Activated T-helper 2 cell treated with anti-CD3 and anti-CD28 coated beads, Interferon-gamma antibody, Interleukin-2, Interleukin-4, amounts not matched to agents 10 μg/mL and 5 μg/mL and 100 μg/mL, durations not matched to agents 14 hours and 24 hours and 36 hours (primary cell): Measurements from ENCODE around the gene ENTPD6. TPM values are rescaled to one million over a fixed set of nuclear protein-coding genes. Genes with fewer than 3 reads are reported as not detected.
"Not testable (repeated sequence)": the region's sequence is repeated elsewhere in the genome, so short reads cannot be mapped to it uniquely, and the experiment has no call there.

Experiments
- DNase-seq: peaks from one replicate; pipeline ENCODE4 v3.0.0; 2021; ENCODE audit warnings: low spot score
- H3K27ac Mint-ChIP-seq: one replicate; pipeline ENCODE4 v1.8.0; 2021; ENCODE audit warnings: mixed read lengths
- H3K27me3 Mint-ChIP-seq: one replicate; pipeline ENCODE4 v1.8.0; 2021; ENCODE audit warnings: low read depth, mixed read lengths
- H3K36me3 Mint-ChIP-seq: one replicate; pipeline ENCODE4 v1.8.0; 2021; ENCODE audit warnings: low read depth, mixed read lengths
- H3K4me1 Mint-ChIP-seq: one replicate; pipeline ENCODE4 v1.8.0; 2021; ENCODE audit warnings: low read depth, mixed read lengths
- H3K4me3 Mint-ChIP-seq: one replicate; pipeline ENCODE4 v1.8.0; 2021; ENCODE audit warnings: low read depth, mild to moderate bottlenecking, moderate library complexity, mixed read lengths
- H3K9me3 Mint-ChIP-seq: one replicate; pipeline ENCODE4 v1.8.0; 2021; ENCODE audit warnings: mixed read lengths
- intact Hi-C: fragments of 100-400 bp; cut with micrococcal nuclease; formaldehyde crosslinking; loops from one replicate; pipeline ENCODE4 v1.15.1; 2023
- total RNA-seq: library from RNA; stranded (reverse); gene quantifications from 2 replicates; pipeline ENCODE4 v1.2.3, GENCODE V29; 2022

ENTPD6 gene
- 48.8 and 49.1 TPM in 2 replicates for total RNA-seq

DNA sequence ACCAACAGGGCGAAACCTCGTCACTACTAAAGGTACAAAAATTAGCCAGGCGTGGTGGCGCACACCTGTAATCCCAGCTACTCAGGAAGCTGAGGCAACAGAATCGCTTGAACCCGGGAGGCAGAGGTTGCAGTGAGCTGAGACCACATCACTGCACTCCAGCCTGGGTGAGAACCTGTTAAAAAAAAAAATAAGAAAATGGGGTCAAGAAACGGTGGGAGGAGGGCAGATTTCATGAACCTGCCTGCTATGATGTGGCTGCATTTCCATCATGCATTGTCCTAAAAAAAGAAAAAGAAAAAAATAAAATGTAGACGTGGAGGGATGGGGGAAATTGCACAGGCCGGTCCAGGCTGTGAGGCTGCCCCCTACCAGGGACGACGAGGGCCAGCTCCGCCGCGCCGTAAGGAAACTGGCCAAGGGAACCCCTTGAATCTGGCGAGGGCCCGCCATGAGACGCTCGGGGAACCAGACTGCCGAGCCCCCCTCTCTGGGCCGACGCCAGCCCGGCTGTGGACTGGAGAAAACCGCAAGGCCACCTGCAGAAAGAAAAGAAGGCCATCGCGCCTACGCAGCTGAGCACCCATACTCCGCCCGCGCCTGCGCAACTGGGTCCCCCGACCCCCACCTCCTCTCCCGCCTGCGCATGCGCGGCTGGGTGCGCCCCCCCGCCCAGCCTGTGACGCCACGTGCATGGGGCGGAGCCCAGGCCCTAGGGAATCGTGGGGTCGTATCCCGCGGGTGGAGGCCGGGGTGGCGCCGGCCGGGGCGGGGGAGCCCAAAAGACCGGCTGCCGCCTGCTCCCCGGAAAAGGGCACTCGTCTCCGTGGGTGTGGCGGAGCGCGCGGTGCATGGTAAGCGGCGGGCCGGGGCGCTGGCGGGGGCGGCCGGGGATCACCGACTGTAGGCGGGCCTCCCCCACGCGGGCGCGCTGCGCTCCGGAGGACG, at the start of gene ENTPD6:
Gene ENTPD6, plus strand, starts transcription at position 699 of the 948 bp plus-strand sequence. CDS start 10,825 bp downstream, outside the sequence.
- Mint-ChIP-seq H3K27me3 (peaks cover 6% of the 10 kb centered on the region), H3K27ac (peak within 1 kb of the TSS; percentile 75), H3K9me3 (no peaks in the 10 kb centered on the region), H3K36me3 (peaks cover 23% of the 10 kb centered on the region), H3K4me1 (peaks cover 22% of the 10 kb centered on the region), H3K4me3 (peak within 1 kb of the TSS; percentile 94)
- intact Hi-C loops: loop anchor here (5.0 kb wide), 2 partner anchors 42 to 203 kb away; partner anchors contain the start of gene APMAP
- peak; percentile 88 for DNase-seq

DNA sequence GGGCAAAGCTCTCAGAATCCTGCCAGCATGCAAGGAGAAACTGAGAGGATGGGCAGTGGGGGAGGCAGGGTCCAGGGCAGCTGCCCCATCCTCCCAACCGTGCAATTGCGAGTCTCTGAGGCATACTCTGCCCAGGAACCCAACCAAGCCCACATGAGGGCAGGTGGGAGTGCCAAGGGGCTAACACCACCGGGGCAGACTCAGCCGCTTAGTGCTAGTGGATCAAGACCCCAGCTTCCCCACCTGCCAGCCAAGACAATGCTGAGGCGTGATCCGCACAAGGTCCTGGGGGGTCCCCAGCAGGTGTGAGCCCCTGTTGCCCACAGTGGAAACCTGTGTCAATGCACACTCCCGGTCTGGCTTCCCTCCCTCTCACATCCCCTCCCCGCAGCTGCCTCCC, 48.5 kb upstream of the ENTPD6 start:
- Mint-ChIP-seq H3K9me3 (no peaks in the 10 kb centered on the region), H3K4me1 (peaks cover 4% of the 10 kb centered on the region), H3K27ac (no peak overlapping the region), H3K36me3 (no peaks in the 10 kb centered on the region), H3K4me3 (no peak overlapping the region), H3K27me3 (peaks cover 28% of the 10 kb centered on the region)
- intact Hi-C loops: no loop called here
- no peak for DNase-seq

DNA sequence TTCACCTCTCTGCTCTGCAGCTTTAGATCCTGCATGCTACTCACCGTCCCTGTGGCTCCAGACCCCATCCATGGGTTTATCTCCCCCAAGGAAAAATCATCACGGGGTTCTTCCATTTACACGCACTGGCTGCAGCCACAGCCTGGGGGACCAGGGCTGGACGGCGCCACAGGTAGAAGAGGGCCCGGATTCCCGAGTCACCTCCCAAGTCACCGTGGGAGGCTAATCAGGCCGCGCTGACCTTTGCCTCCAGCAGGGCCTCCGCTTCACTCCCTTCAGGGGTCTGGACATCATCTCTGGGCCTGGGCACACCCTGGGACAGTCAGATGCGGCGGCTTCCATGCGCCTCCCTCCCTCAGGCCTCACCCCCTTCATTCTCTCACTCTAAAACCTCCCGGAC, 47.8 kb upstream of the ENTPD6 start:
- intact Hi-C loops: no loop called here
- Mint-ChIP-seq H3K4me3 (no peak overlapping the region), H3K36me3 (no peaks in the 10 kb centered on the region)

DNA sequence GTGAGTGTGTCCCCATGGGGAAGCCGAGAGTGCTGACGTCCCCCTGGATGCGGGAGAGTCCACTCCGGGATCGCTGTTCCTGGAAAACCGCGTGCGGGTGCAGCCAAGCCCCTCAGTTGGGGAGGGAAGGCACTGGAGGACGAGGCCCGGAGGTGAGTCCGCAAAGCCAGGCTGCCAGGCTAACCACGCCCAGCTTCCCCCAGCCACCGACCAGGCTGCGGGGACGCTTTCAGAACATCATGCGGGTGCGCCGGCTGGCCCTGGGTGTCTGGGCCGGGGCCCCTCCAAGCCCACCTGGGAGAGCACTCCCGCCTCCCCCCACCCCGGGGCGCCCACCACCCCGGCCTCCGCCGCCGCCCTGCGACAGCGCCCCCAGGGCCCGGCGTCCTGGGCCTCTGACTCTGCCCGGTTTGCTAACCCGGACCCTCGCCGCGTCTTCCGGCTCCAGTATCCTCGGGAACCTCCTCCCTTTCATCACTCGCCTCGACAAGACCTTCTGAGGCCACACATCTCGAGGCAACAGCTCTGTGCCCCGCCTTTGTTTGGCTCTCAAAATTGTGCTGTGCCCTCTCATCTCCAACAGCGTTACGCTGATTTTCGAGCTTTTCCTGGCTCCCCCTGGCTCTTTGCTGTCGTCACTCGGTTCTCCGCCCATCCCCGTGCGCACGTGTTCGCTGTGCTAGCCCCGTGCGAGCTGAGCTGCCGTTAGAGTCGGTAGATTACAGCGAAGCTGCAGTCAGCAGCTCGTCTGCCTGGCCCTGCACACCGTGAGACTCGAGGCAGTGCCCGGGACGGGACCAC, 47.1 kb upstream of the ENTPD6 start:
- H3K4me3 Mint-ChIP-seq: peak overlapping the region; percentile 73
- H3K4me1 Mint-ChIP-seq: peaks cover 4% of the 10 kb centered on the region
- intact Hi-C loops: no loop called here
- no peak overlapping the region for H3K27ac Mint-ChIP-seq
- peak; percentile 37 for DNase-seq
- peaks cover 26% of the 10 kb centered on the region for H3K27me3 Mint-ChIP-seq
- no peaks in the 10 kb centered on the region for H3K9me3 Mint-ChIP-seq
- no peaks in the 10 kb centered on the region for H3K36me3 Mint-ChIP-seq

More for the DNA sequence above, 47.8 kb upstream of the ENTPD6 start:
- no peaks in the 10 kb centered on the region for H3K9me3 Mint-ChIP-seq
- peaks cover 4% of the 10 kb centered on the region for H3K4me1 Mint-ChIP-seq
- peaks cover 28% of the 10 kb centered on the region for H3K27me3 Mint-ChIP-seq
- no peak for DNase-seq
- H3K27ac Mint-ChIP-seq: no peak overlapping the region

DNA sequence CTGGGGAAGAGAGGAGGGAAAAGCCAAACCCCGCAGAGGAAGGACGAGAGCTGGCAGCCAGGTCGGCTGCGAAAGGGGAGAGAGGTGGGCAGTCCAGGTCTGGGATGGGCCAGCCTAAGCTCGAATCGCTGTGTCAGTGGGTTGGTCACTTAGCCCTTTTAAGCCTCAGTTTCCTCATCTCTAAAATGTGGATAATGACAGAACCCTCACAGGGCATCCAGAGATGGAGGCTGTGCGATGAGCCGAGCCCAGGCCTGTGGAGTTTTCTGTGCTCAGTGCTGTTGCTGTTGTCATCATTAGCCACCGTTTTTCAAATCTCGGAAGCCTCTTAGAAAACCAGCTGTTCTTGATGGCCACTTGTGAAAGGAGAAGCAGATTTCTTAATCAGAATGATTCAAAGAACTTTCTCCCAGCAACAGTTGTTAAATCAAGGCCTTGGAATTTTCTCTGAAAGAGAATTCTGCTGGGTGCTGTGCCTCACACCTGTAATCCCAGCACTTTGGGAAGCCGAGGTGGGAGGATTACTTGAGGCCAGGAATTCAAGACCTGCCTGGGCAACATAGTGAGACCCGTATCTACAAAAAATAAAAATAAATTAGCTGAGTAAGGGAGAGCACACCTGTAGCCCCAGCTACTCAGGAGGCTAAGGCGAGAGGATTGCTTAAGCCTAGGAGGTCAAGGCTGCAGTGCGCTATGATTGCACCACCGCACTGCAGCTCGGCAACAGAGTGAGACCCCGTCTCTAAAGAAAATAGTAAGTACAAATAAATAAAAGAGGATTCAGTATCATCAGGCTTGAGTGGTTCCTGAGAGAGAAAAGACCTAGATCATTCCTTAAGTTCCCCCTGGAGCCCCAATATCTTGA, 46.3 kb upstream of the ENTPD6 start:
- Mint-ChIP-seq H3K36me3 (no peaks in the 10 kb centered on the region), H3K4me3 (peak overlapping the region; percentile 73), H3K9me3 (no peaks in the 10 kb centered on the region), H3K27ac (no peak overlapping the region), H3K27me3 (peaks cover 25% of the 10 kb centered on the region), H3K4me1 (peaks cover 4% of the 10 kb centered on the region)
- no peak for DNase-seq
- intact Hi-C loops: no loop called here

DNA sequence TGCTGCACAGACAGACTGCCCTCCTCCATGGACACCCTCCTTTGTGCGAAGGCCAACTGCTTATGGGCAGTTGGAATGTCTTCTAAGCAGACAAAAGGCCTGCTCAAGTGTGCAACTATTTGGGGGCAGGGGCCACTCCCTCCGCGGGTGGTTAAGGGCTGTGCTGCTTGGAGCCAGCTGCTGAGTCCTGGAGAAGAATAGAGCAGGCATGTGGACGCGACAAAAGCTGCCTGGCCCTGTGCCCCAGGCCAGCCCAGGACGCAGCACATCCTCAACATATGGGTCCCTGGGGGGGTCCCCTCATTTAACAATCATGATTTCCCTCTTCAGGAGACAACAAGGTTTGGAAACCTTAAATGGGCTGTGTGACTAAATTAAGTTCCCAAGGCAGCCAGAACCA, 45.5 kb upstream of the ENTPD6 start:
- Mint-ChIP-seq H3K27ac (no peak overlapping the region), H3K27me3 (peaks cover 20% of the 10 kb centered on the region), H3K9me3 (no peaks in the 10 kb centered on the region), H3K4me3 (no peak overlapping the region), H3K36me3 (no peaks in the 10 kb centered on the region), H3K4me1 (peaks cover 4% of the 10 kb centered on the region)
- no peak for DNase-seq
- intact Hi-C loops: no loop called here

DNA sequence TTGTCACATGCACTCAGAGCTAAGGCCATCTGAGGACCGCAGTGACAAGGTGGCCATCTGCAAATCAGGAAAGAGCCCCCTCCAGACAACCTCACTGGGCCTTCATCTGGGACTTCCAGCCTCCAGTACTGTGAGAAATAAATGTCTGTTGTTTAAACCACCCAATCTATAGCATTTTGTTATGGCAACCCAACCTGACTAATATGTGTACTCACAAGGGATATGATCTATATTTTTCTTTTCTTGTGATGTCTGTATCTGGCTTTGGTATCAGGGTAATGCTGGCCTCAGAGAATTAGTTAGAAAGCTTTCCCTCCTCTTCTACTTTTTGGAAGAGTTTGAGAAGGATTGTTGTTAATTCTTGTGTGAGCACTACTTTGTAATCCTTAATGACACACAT, 37.5 kb upstream of the ENTPD6 start:
- intact Hi-C loops: no loop called here
- no peak for DNase-seq
- no peaks in the 10 kb centered on the region for H3K36me3 Mint-ChIP-seq

DNA sequence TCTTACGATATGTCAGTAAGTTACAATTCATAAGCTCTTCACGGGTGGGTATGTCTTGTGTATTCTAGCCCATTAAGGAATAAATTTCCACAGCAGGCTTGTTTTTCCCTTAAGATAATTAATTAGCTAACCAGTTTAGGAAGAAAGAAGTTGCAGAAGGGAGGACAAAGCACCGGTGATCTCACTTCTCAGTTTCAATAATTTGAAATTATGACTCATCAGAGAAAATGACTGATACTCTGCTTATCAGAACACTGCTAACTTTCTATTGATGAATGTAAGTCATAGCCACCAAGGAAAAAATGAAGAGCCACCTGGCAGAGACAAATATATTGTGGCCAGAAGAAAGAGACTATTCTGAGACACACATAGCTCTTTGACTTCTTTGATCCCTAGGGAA, 35.0 kb upstream of the ENTPD6 start:
- peaks cover 33% of the 10 kb centered on the region for H3K4me1 Mint-ChIP-seq
- peak overlapping the region; percentile 58 for H3K27ac Mint-ChIP-seq
- peaks cover 2% of the 10 kb centered on the region for H3K27me3 Mint-ChIP-seq
- DNase-seq: no peak
- intact Hi-C loops: loop anchor here (2.0 to 5.0 kb wide), 2 partner anchors 36 to 103 kb away; partner anchors contain the start of gene ACSS1
- peaks cover 13% of the 10 kb centered on the region for H3K9me3 Mint-ChIP-seq
- H3K4me3 Mint-ChIP-seq: peak overlapping the region; percentile 11
- H3K36me3 Mint-ChIP-seq: peaks cover 3% of the 10 kb centered on the region

More for the DNA sequence above, 37.5 kb upstream of the ENTPD6 start:
- Mint-ChIP-seq H3K9me3 (peaks cover 4% of the 10 kb centered on the region), H3K27ac (no peak overlapping the region), H3K4me3 (no peak overlapping the region), H3K4me1 (peaks cover 33% of the 10 kb centered on the region), H3K27me3 (peaks cover 4% of the 10 kb centered on the region)

DNA sequence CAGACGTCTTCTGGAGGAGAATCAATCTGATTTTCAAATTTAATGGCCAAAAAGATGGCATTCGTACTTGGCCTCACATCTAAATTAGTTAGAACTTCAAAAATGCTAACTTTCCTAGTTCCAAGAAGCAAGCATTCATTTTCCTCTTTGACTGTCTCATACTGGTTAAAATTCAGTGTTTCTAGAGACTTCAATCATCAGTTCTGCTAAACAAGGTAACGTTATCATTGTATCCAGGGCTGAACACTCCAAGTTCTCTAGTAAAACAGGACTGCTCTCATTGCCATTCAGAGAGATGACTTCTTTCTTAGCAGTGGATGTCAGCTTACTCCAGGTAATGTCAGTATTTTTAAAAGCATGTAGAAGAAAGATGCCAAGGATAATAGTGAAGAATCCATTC, 34.6 kb upstream of the ENTPD6 start:
- Mint-ChIP-seq H3K36me3 (peaks cover 3% of the 10 kb centered on the region), H3K27me3 (peaks cover 2% of the 10 kb centered on the region), H3K4me3 (no peak overlapping the region), H3K27ac (peak overlapping the region; percentile 58), H3K9me3 (peaks cover 13% of the 10 kb centered on the region), H3K4me1 (peaks cover 33% of the 10 kb centered on the region)
- no peak for DNase-seq
- intact Hi-C loops: loop anchor here (2.0 to 5.0 kb wide), 2 partner anchors 36 to 104 kb away; partner anchors contain the start of gene ACSS1

DNA sequence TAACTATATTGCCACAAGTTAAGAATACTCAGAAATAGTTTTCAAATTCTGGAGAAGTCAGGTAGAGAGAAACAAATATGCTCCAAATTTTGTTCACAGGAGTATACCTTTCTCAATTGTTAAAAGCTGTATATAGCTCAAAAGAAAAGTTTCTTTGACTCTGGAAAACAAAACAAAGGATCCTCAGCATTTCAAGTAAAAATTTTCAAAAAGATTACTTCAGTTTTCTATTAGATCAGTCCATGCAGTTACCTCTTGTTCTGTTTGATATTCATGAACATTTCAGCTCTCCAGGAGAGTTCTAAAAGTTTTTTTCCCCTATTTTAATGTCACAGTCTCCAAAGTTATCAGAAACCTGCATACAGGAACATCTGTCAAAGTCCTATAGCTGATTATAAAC, 30.4 kb upstream of the ENTPD6 start:
- intact Hi-C loops: no loop called here
- DNase-seq: no peak
- no peak overlapping the region for H3K27ac Mint-ChIP-seq
- H3K36me3 Mint-ChIP-seq: peaks cover 3% of the 10 kb centered on the region
- peaks cover 24% of the 10 kb centered on the region for H3K27me3 Mint-ChIP-seq
- no peak overlapping the region for H3K4me3 Mint-ChIP-seq
- H3K9me3 Mint-ChIP-seq: peaks cover 13% of the 10 kb centered on the region
- peaks cover 13% of the 10 kb centered on the region for H3K4me1 Mint-ChIP-seq

DNA sequence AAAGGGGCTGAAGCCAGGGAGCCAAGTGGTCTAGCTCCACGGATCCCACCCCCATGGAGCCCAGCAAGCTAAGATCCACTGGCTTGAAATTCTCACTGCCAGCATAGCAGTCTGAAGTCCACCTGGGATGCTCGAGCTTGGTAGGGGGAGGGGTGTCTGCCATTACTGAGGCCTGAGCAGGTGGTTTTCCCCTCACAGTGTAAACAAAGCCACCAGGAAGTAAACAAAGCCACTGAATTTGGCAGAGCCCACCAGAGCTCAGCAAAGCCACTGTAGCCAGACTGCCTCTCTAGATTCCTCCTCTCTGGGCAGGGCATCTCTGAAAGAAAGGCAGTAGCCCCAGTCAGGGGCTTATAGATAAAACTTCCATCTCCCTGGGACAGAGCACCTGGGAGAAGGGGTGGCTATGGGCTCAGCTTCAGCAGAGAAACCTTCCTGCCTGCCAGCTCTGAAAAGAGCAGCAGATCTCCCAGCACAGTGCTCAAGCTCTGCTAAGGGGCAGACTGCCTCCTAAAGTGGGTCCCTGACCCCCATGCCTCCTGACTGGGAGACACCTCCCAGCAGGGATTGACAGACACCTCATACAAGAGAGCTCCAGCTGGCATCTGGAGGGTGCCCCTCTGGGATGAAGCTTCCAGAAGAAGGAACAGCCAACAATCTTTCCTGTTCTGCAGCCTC, 29.3 kb upstream of the ENTPD6 start:
- H3K36me3 Mint-ChIP-seq, H3K4me1 Mint-ChIP-seq, H3K4me3 Mint-ChIP-seq, intact Hi-C loops, H3K27ac Mint-ChIP-seq, DNase-seq: not testable (repeated sequence)
- Mint-ChIP-seq H3K9me3 (peaks cover 13% of the 10 kb centered on the region), H3K27me3 (peaks cover 26% of the 10 kb centered on the region)
